GM19468 (cell line): ENCODE measurements around the gene GPNMB.

Source experiments
- ATAC-seq: cut with Tn5 transposase; IDR thresholded peaks from one replicate; pipeline ENCODE4 v1.9.1; 2021; ENCODE audit warnings: mild to moderate bottlenecking, moderate library complexity, moderate number of reproducible peaks; ENCODE audit not compliant: unreplicated experiment; ENCODE audit errors: extremely low read depth

Gene GPNMB

GRCh38 chr7:23267357-23267756 lies 20.8 kb downstream of the GPNMB start:
- no peak for ATAC-seq

- no peak for ATAC-seq
Measured at GRCh38 chr7:23268167-23268566, 21.6 kb downstream of the GPNMB start.

GRCh38 chr7:23268746-23269145 lies 22.2 kb downstream of the GPNMB start:
- no peak for ATAC-seq

GRCh38 chr7:23272275-23272674 lies 25.7 kb downstream of the GPNMB start:
- ATAC-seq: no peak

- ATAC-seq: peak; percentile 83
Measured at GRCh38 chr7:23273141-23273599, 26.6 kb downstream of the GPNMB start.

- no peak for ATAC-seq
Measured at GRCh38 chr7:23275912-23276311, 29.3 kb downstream of the GPNMB start.

- ATAC-seq: no peak
Measured at GRCh38 chr7:23276376-23276775, 29.8 kb downstream of the GPNMB start.

- ATAC-seq: no peak
Measured at GRCh38 chr7:23276947-23277346, 30.4 kb downstream of the GPNMB start.

- ATAC-seq: no peak
Measured at GRCh38 chr7:23277359-23277989, 30.9 kb downstream of the GPNMB start.

GRCh38 chr7:23279819-23280525 lies 33.4 kb downstream of the GPNMB start:
- ATAC-seq: no peak

GRCh38 chr7:23283086-23283485 lies 36.5 kb downstream of the GPNMB start:
- ATAC-seq: no peak

- no peak for ATAC-seq
Measured at GRCh38 chr7:23284871-23285270, 38.3 kb downstream of the GPNMB start.

GRCh38 chr7:23285657-23286646 lies 39.4 kb downstream of the GPNMB start:
- no peak for ATAC-seq

- no peak for ATAC-seq
Measured at GRCh38 chr7:23287612-23288011, 41.0 kb downstream of the GPNMB start.

- no peak for ATAC-seq
Measured at GRCh38 chr7:23290993-23291392, 44.4 kb downstream of the GPNMB start.

GRCh38 chr7:23291957-23292560 lies 45.5 kb downstream of the GPNMB start:
- ATAC-seq: no peak

GRCh38 chr7:23292623-23293022 lies 46.0 kb downstream of the GPNMB start:
- ATAC-seq: no peak

- no peak for ATAC-seq
Measured at GRCh38 chr7:23293500-23294073, 47.0 kb downstream of the GPNMB start.

GRCh38 chr7:23294549-23295400 lies 48.2 kb downstream of the GPNMB start:
- ATAC-seq: no peak
